Activated T-cell treated with anti-CD3 and anti-CD28 coated beads for 1 hour (primary cell): ENCODE measurements around the gene IRF5.
"Not testable (repeated sequence)": the region's sequence is repeated elsewhere in the genome, so short reads cannot be mapped to it uniquely, and the experiment has no call there.

Experiments
- DNase-seq: peaks from one replicate; pipeline ENCODE4 v3.0.0-alpha.2; 2020; ENCODE audit warnings: low read depth

The IRF5 gene

GRCh38 chr7:128959296-128959695, 21.6 kb downstream of the IRF5 start:
- no peak for DNase-seq

GRCh38 chr7:128961030-128961659, 23.4 kb downstream of the IRF5 start:
- no peak for DNase-seq

GRCh38 chr7:128962899-128963298, 25.2 kb downstream of the IRF5 start:
- no peak for DNase-seq

- DNase-seq, result no peak
Measured at GRCh38 chr7:128963327-128963757, 25.6 kb downstream of the IRF5 start.

- DNase-seq, result no peak
Measured at GRCh38 chr7:128968624-128969023, 30.9 kb downstream of the IRF5 start.

GRCh38 chr7:128974241-128974934, 36.7 kb downstream of the IRF5 start:
- no peak for DNase-seq

GRCh38 chr7:128982105-128982504, 44.4 kb downstream of the IRF5 start:
- DNase-seq, result no peak

- DNase-seq, result no peak
Measured at GRCh38 chr7:128985660-128986059, 47.9 kb downstream of the IRF5 start.

- DNase-seq, result no peak
Measured at GRCh38 chr7:128986609-128987008, 48.9 kb downstream of the IRF5 start.

- DNase-seq, result no peak
Measured at GRCh38 chr7:128988372-128988771, 50.6 kb downstream of the IRF5 start.

- DNase-seq, result no peak
Measured at GRCh38 chr7:128989961-128990360, 52.2 kb downstream of the IRF5 start.

GRCh38 chr7:128993419-128993818, 55.7 kb downstream of the IRF5 start:
- DNase-seq, result no peak

GRCh38 chr7:128994560-128994959, 56.8 kb downstream of the IRF5 start:
- DNase-seq, result not testable (repeated sequence)

GRCh38 chr7:128997181-128997580, 59.5 kb downstream of the IRF5 start:
- DNase-seq, result no peak
